Activated CD8-positive, alpha-beta memory T cell treated with anti-CD3 and anti-CD28 coated beads, Interleukin-2, amount 50 U/mL, for 1 hour (primary cell): ENCODE results near the gene CMIP.

Experiments
- DNase-seq: peaks from one replicate; pipeline ENCODE4 v3.0.0-alpha.2; 2020; ENCODE audit errors: extremely low read depth

Gene CMIP

GRCh38 chr16:81447383-81448101, 2.9 kb downstream of the CMIP start:
- no peak for DNase-seq

GRCh38 chr16:81448154-81449131, 3.8 kb downstream of the CMIP start:
- DNase-seq: no peak

GRCh38 chr16:81449241-81449640, 4.6 kb downstream of the CMIP start:
- no peak for DNase-seq

DNA sequence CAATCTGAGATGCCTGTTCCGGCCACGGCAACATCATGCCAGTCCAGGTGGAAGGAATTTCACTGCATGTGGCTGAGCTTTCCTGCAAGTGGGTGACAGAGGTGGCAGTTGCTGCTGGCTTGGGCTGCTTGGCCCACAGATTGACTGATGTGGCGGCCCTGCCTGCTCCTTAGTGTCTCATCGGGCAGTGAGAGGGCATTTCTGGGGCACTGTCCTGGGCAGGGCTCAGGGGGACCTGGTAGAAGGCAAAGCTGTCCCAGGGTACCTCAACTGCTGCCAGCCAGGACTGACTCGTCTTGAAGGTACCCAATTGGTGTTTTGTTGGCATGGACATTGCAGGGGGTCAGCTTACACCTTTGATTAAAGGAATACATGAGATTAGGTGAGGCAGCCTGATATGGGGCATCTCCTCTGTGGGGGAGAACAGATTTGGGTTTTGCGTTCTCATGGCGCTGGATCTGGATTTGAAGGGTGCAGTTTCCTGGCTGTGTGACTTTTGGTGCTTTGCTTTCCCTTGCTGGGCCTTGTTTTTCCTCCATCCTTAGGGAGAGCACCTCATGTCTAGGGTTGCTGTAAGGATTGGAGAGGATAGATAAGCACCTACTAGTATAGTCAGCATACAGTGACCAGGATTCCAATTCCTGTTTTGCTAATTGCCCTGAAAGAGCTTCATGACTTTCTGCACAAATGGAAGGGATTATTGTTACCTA, 5.4 kb downstream of the CMIP start:
- no peak for DNase-seq

DNA sequence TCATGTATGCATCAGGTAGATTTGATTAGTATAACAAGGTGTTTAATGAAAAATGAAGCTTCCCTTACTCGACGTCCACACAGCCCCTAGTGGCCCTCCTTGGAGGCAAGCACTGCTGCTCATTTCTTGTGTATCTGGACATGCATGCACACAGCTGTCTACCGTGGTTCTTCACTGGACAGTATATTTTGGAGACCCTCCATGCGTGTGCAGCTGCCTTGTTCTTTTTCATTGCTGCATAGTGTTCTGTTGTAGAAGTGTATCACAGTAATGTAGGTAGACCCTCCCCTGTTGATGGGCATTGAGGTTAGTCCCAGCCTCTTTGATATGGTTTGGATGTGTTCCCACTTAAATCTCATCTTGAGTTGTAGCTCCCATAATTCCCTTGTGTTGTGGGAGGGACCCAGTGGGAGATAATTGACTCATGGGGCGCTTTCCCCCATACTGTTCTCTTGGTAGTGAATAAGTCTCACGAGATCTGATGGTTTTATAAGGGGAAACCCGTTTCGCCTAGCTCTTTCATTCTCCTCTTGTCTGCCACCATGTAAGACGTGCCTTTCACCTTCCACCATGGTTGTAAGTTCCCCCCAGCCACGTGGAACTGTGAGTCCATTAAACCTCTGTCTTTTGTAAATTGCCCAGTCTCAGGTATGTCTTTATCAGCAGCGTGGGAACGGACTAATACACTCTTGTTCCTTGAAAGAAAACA, 6.3 kb downstream of the CMIP start:
- no peak for DNase-seq

DNA sequence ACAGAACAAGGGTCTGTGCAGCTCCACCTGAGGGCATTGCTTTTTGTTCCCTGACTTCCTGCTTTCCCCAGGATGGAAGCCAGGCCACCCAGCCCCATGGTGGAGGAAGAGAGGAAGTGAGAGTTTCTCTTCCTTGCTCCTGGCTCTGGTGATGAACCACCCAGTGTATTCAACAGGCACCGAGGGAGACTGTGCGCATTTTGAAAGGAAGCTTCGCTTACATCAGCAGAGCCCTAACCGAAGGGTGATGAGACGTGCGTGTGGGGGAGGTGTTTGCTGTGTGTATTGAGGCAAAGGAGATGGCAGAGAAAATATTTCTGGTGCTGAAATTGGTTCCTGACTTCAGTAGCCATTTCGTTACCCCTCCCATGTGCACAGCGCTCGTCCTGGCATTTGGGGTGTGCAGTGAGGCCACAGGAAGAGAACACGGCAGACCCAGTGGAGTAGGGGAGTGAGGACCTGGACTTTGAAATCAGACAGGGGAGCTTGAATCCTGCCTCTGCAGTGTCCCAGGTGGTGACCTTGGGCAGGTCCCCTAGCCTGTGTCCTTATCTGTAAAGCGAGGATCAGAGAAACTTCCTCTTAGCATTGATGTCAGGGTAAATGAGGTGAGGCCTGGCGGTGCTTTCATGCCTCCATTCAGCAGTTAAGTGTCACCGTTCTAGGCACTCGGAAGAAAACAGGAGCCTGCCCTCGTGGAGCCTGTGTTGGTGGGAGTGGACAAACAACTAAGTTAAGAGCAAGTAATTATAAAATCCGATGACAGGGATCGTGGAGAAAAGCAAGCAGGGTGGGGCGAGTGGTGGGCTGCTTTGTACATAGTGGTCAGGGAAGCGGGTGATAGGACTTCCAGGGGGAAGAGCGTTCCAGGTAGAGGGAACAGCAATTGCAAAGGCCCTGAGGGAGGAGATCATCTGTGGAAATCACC, 7.4 kb downstream of the CMIP start:
- DNase-seq: no peak

DNA sequence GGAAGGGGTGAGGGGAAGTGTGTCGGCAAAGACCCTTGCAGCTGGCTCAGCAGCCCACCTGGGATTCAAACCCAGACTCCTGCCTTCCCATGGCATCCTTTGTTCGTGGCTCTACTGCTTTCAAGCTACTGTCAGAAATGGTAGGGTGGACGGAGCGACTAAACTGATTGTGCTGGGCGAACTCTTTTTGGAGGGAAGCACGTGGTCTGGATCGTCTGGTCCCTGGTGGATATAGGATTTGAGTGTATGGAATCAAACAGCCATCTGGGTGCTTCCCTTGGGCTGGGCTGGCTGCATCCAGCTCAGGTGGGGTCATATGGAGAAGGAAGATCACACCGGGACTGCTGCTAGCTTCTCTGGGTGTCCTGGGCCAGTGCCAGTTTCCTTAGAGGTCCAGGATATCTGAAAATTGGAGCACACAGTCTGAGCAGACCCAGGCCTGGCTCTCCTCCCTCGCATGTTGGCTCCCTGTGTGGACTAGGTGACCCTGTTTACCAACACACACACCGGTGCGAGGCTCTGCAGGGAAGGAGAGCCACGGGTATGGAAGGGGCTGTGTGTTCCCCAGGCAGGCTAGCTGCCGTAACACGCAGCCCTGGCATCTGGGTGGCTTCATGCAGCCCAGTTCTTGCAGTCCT, 8.6 kb downstream of the CMIP start:
- DNase-seq: no peak

DNA sequence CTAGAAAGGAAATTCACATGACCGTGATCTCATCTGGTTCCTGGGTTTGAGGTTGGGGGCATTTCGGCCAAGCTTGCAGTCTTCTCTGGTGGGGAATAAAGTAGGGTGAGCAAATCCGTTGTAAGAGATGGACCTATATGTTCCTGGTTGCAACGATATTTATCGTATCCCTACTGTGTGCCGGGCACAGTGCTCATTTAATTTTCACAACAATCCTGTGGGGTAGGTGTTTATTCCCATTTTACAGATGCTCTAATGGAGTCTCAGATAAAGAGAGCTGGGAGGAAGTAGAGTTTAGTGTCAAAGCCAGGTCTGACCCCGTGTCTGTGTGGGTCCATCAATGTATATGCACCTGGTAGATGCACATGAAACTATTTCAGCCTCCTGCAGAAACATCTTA, 9.4 kb downstream of the CMIP start:
- no peak for DNase-seq

GRCh38 chr16:81455006-81455405, 10.4 kb downstream of the CMIP start:
- no peak for DNase-seq

DNA sequence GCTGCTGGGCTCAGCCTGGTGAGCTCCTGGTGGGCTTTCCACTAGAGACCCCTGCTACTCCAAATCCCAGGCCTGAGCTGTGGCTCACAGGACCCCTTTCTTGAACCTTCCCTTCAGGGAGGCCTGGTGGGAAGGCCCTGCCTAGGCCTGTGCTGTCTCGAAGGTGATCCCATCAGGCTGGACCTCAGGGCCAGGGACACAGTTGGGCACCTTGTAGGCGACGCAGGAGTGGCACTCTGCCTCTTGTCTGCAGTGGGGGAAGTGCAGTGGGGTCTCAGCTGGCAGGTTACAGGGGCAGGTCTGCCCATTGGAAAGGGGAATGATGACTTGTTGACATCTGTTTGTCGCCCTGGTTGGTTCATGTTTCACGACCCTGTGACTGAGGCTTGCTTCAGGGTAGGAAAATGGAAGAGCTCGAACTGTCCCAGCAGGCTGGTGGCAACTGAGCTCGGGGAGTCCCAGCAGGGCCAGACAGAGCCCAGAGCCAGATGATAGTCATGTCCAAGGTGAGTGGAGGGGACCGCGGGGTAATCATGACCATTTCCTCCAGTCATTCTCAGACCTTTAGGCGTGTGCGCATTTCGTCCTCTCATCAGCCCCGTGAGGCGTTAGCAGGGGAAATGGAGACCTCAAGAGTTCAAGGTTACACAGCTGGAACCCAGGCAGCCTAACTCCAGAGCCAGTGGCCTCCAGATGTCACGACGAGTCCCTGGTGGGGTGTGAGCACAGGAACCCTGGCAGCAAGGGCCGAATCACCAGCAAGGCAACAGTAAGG, 11.3 kb downstream of the CMIP start:
- DNase-seq: no peak

DNA sequence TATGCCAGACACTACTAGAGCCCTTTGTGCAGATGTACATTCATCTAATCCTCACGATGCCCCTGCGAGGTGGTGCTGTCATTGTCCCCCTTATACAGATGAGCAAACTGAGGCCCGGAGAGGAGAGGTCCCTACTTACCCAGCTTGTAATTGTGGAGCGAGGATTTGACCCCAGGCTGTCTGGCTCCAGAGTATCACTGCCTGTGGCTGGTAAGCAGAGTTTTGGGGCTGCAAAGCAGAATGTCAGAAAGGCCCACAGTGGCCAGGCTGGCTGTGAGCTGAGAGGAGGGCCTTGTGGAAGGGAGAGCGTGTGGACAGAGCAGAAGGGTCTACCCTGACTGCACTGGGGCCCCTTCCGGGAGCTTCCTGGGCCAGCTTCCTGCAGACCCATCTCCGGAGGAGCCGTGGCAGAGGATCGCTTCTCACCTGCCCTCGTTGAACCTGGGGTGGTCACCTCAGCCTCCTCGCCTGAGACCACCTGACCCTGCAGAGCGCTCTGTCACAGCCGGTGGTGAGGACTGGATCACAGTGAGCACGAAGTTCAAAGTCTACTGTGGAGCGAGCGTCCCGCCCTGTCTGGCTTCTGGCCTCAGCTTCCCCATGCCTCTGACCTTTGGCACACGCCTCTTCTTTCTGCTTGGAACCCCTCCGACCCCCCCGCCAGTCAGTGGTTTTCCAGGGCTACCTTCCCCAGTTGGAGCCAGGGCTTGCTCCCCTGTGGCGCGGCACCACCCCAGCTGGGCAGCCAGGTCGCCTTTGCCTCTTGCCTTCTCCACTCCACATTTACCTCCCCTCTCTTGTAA, 12.1 kb downstream of the CMIP start:
- DNase-seq: no peak

- no peak for DNase-seq
These were observed 12.9 kb downstream of the CMIP start for GRCh38 chr16:81457326-81458133.

DNA sequence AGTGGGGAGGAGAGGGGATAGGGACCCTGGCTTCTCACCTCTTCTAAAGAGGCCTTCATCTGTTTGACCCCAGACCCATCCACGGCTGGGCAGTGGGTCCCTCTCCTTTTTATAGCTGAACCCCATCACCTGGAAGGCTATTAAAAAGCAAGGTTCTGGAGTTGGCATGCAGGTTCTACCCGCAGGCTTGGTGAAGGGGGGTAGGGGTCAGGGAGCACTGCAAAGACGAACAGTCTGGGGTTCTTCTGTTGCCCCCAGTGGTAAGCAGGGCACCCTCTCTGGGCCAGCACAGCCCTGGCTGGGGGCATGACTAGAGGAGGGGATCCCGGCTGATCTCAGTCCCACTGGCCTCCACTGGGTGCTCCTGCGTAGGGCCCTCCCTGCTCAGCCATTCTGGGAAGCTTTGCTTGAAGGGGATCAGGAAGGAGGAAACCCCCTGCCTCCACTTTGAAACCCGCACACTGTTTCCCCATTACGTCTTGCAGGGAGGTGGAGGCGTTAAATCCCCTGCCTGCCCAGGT, 13.6 kb downstream of the CMIP start:
- DNase-seq: no peak

GRCh38 chr16:81458827-81459598, 14.4 kb downstream of the CMIP start:
- no peak for DNase-seq

- DNase-seq: no peak
These were observed 15.5 kb downstream of the CMIP start for GRCh38 chr16:81460075-81460474.

DNA sequence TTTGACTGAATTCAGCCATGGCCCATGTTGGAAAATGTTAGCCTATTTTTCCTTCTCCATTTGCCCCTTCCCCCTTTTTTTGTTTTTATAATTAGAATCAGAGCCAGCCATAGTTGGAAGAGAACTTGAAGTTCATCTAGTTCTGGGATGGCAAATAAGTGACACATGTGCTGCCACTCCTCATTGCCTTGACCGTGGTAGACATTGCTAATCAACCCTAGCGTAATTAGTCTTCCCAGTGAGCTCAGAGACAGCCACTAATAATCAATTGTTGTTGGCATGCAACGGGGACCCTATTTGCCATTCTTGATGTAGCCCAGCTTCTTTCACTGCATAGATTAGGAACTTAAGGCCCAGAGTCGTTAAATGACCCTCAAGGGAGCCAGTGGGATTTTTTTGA, 16.6 kb downstream of the CMIP start:
- no peak for DNase-seq

- DNase-seq: no peak
These were observed 17.2 kb downstream of the CMIP start for GRCh38 chr16:81461766-81462165.
